Spleen (tissue), 11 donors: Measurements from ENCODE around the gene CD40. TPM values are rescaled to one million over a fixed set of nuclear protein-coding genes. Genes with fewer than 3 reads are reported as not detected.

Experiments used
- DNase-seq: peaks from one replicate; pipeline ENCODE4 v3.0.0-alpha.2; 2020
- H3K27ac ChIP-seq, 8 donors: fragments of 200-600 bp; sonication (generic) in 7 of 8; 1 replicate in 4 of 8; 2 replicates in 4 of 8; pipeline versions ENCODE4 v1.5.0 to v1.8.0; 2016 to 2021; ENCODE audit warnings: inconsistent platforms in 4 of 8, mild to moderate bottlenecking in 4 of 8, moderate library complexity in 1 of 8
- H3K27me3 ChIP-seq, 7 donors: fragments of 200-600 bp; sonication (generic) in 6 of 7; replicated peaks in 1 of 7; 1 replicate in 4 of 7; 2 replicates in 3 of 7; pipeline versions ENCODE4 v1.5.0 to v1.8.0; 2016 to 2021; ENCODE audit warnings: inconsistent platforms in 3 of 7, mild to moderate bottlenecking in 1 of 7
- H3K36me3 ChIP-seq, 6 donors: fragments of 200-600 bp; sonication (generic) in 5 of 6; 1 replicate in 4 of 6; 2 replicates in 2 of 6; pipeline versions ENCODE4 v1.5.0 to v1.8.0; 2016 to 2021; ENCODE audit warnings: inconsistent platforms in 2 of 6
- H3K4me1 ChIP-seq, 6 donors: fragments of 200-600 bp; sonication (generic) in 5 of 6; 1 replicate in 3 of 6; 2 replicates in 3 of 6; pipeline versions ENCODE4 v1.5.0 to v1.8.0; 2016 to 2021; ENCODE audit warnings: inconsistent platforms in 3 of 6
- H3K4me3 ChIP-seq, 8 donors: fragments of 200-600 bp; sonication (generic) in 7 of 8; 1 replicate in 4 of 8; 2 replicates in 4 of 8; pipeline versions ENCODE4 v1.5.0 to v1.8.0; 2016 to 2021; ENCODE audit warnings: inconsistent platforms in 4 of 8, mild to moderate bottlenecking in 4 of 8, moderate library complexity in 2 of 8
- H3K9me3 ChIP-seq, 8 donors: fragments of 200-600 bp; sonication (generic) in 7 of 8; 1 replicate in 4 of 8; 2 replicates in 4 of 8; pipeline versions ENCODE4 v1.5.0 to v1.8.0; 2016 to 2021; ENCODE audit warnings: inconsistent platforms in 4 of 8
- CTCF ChIP-seq, 11 experiments: fragments of 200-600 bp in 7 of 11; fragments of 450-650 bp in 4 of 11; sonication (generic) in 4 of 11; IDR thresholded peaks in 8 of 11; conservative IDR thresholded peaks in 3 of 11; 1 replicate in 7 of 11; 2 replicates in 4 of 11; pipeline versions ENCODE4 v1.4.0 to v1.8.0; 2016 to 2021; ENCODE audit warnings: antibody characterized with exemption in 11 of 11, inconsistent platforms in 4 of 11, mild to moderate bottlenecking in 1 of 11
- POLR2A ChIP-seq, 3 donors: fragments of 450-650 bp; IDR thresholded peaks; one replicate each; pipeline ENCODE4 v1.5.1; 2017; ENCODE audit warnings: antibody characterized with exemption in 3 of 3, mild to moderate bottlenecking in 1 of 3
- POLR2AphosphoS5 ChIP-seq, 3 donors: sonication (generic); formaldehyde crosslinking; IDR thresholded peaks; one replicate each; pipeline ENCODE4 v1.5.1; 2017; ENCODE audit warnings: antibody characterized with exemption in 3 of 3
- WGBS, 5 donors: extraction: QIAGEN DNeasy Blood & Tissue Kit in 3 of 5; methylation state at CpG; one replicate each; pipeline versions ENCODE4 v1.1.5 to v1.1.7; 2013 to 2018; 5-methylcytosine and 5-hydroxymethylcytosine counted together
- intact Hi-C: fragments of 100-400 bp; cut with DNase I; formaldehyde crosslinking; loops from one replicate; pipeline ENCODE4 v1.15.0; 2023; ENCODE audit warnings: low total_unique reads
- polyA plus RNA-seq, 3 donors: library from polyadenylated mRNA; stranded (reverse); fragments of 200-250 nt; gene quantifications; one replicate each; pipeline ENCODE4 v1.2.1, GENCODE V29; 2013
- total RNA-seq, 7 donors: library from RNA; depleted of rRNA in 3 of 7; stranded (reverse); fragments of >200 nt in 3 of 7; fragmentation: NEBNext Ultra II Directional in 4 of 7; extraction: Animal tissue kit (Norgen Biotek cat#: 25700) in 4 of 7; gene quantifications; one replicate each; pipeline versions ENCODE4 v1.1.0 to v1.2.1, GENCODE V29; 2016 to 2021
- donor health status: healthy with polysubstance abuse.
- donor health status: DM: no; HTN: no; CAD: no; lungs with moderate emphysema.
- donor health status: DM: no; HTN: no; CAD: no.
- donor health status: Bipolar disorder and iron deficiency.
- donor health status: healthy.
- donor health status: DM: no; HTN: no; CAD: no.
- donor health status: DM: yes; HTN: yes; CAD: no.

CD40 gene
- total and polyA plus RNA-seq, 10 donors, result 30.7 to 108 (median 52.9) TPM

GRCh38 chr20:46157625-46158024 lies 39.5 kb downstream of the CD40 start:
- H3K36me3 ChIP-seq, result no peaks in the 10 kb centered on the region
- DNase-seq, result no peak
- WGBS, 5 donors, result 52 to 77% (median 60%) methylated on average over 7 of the region's 7 CpGs
- no peak for TF ChIP-seq POLR2A (IDR thresholded peaks at IDR 0.05)
- TF ChIP-seq POLR2AphosphoS5 (IDR thresholded peaks at IDR 0.05), result no peak
- no peak for TF ChIP-seq CTCF (IDR thresholded peaks at IDR 0.05 in 8 of 11, conservative IDR thresholded peaks at IDR 0.05 in 3 of 11)
- no peak overlapping the region for H3K27ac ChIP-seq
- H3K4me1 ChIP-seq, result no peaks in the 10 kb centered on the region
- intact Hi-C loops, result no loop called here
- no peaks in the 10 kb centered on the region for H3K9me3 ChIP-seq
- H3K27me3 ChIP-seq, result peaks cover 0 to 72% (median 5%) of the 10 kb centered on the region in 7 donors
- no peak overlapping the region for H3K4me3 ChIP-seq

- WGBS, 5 donors, result 38 to 62% (median 43%) methylated on average over 5 of the region's 5 CpGs
- intact Hi-C loops, result no loop called here
- peak; percentile 17 for DNase-seq
These were observed 40.4 kb downstream of the CD40 start for GRCh38 chr20:46158476-46158987.

GRCh38 chr20:46159101-46159897 lies 41.2 kb downstream of the CD40 start:
- no peaks in the 10 kb centered on the region for H3K9me3 ChIP-seq
- DNase-seq, result peak; percentile 16
- intact Hi-C loops, result no loop called here
- TF ChIP-seq CTCF (IDR thresholded peaks at IDR 0.05 in 8 of 11, conservative IDR thresholded peaks at IDR 0.05 in 3 of 11) (no peak), POLR2AphosphoS5 (IDR thresholded peaks at IDR 0.05) (no peak), POLR2A (IDR thresholded peaks at IDR 0.05) (no peak)
- 54 to 69% (median 63%) methylated on average over 7 of the region's 7 CpGs for WGBS, 5 donors
- H3K36me3 ChIP-seq, result no peaks in the 10 kb centered on the region
- H3K4me1 ChIP-seq, result no peaks in the 10 kb centered on the region
- peaks cover 0 to 56% (median 5%) of the 10 kb centered on the region in 7 donors for H3K27me3 ChIP-seq
- no peak overlapping the region for H3K27ac ChIP-seq
- no peak overlapping the region for H3K4me3 ChIP-seq

More at GRCh38 chr20:46158476-46158987, 40.4 kb downstream of the CD40 start:
- no peaks in the 10 kb centered on the region for H3K9me3 ChIP-seq
- peaks cover 0 to 63% (median 5%) of the 10 kb centered on the region in 7 donors for H3K27me3 ChIP-seq
- H3K4me1 ChIP-seq, result no peaks in the 10 kb centered on the region
- TF ChIP-seq CTCF (IDR thresholded peaks at IDR 0.05 in 8 of 11, conservative IDR thresholded peaks at IDR 0.05 in 3 of 11), result no peak
- no peak for TF ChIP-seq POLR2A (IDR thresholded peaks at IDR 0.05)
- no peak for TF ChIP-seq POLR2AphosphoS5 (IDR thresholded peaks at IDR 0.05)
- H3K36me3 ChIP-seq, result no peaks in the 10 kb centered on the region
- no peak overlapping the region for H3K4me3 ChIP-seq
- H3K27ac ChIP-seq, result no peak overlapping the region

- H3K27ac ChIP-seq, result no peak overlapping the region
- DNase-seq, result peak; percentile 37
- H3K4me1 ChIP-seq, result no peaks in the 10 kb centered on the region
- no peaks in the 10 kb centered on the region for H3K36me3 ChIP-seq
- WGBS, 5 donors, result 58 to 72% (median 66%) methylated on average over 2 to 5 of the region's 5 CpGs; no CpG with 5 or more reads in 1 of the 5 donors
- no peak overlapping the region for H3K4me3 ChIP-seq
- intact Hi-C loops, result no loop called here
- TF ChIP-seq CTCF (IDR thresholded peaks at IDR 0.05 in 8 of 11, conservative IDR thresholded peaks at IDR 0.05 in 3 of 11), result no peak
- no peak for TF ChIP-seq POLR2A (IDR thresholded peaks at IDR 0.05)
- TF ChIP-seq POLR2AphosphoS5 (IDR thresholded peaks at IDR 0.05), result no peak
- H3K27me3 ChIP-seq, result peaks cover 0 to 57% (median 5%) of the 10 kb centered on the region in 7 donors
- H3K9me3 ChIP-seq, result no peaks in the 10 kb centered on the region
These were observed 42.5 kb downstream of the CD40 start for GRCh38 chr20:46160661-46161060.
